LoVo (cell line): ENCODE measurements around the gene GCN1.
"Not testable (repeated sequence)": the region's sequence is repeated elsewhere in the genome, so short reads cannot be mapped to it uniquely, and the experiment has no call there.

Experiments used
- DNase-seq: peaks from one replicate; pipeline ENCODE4 v3.0.0-alpha.2; 2016; ENCODE audit warnings: low spot score

Gene GCN1

DNA sequence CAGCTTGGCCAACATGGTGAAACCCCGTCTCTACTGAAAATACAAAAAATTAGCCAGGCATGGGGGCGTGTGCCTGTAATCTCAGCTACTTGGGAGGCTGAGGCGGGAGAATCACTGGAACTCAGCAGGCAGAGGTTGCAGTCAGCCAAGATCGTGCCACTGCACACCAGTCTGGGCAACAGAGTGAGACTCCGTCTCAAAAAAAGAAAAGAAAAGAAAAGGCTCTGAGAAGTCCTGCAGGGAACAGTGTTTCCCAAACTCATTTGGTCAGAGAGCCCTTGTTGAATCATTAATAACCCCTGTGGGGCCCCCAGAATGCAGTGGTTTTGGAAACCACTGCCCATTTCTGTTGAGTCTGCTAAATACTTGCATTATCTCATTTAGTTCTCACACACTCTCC is 18.7 kb upstream of the GCN1 start:
- DNase-seq, result not testable (repeated sequence)

- no peak for DNase-seq
Observed at GRCh38 chr12:120212301-120212700, 17.8 kb upstream of the GCN1 start.

- DNase-seq, result no peak
Observed at GRCh38 chr12:120211904-120212283, 17.4 kb upstream of the GCN1 start.

DNA sequence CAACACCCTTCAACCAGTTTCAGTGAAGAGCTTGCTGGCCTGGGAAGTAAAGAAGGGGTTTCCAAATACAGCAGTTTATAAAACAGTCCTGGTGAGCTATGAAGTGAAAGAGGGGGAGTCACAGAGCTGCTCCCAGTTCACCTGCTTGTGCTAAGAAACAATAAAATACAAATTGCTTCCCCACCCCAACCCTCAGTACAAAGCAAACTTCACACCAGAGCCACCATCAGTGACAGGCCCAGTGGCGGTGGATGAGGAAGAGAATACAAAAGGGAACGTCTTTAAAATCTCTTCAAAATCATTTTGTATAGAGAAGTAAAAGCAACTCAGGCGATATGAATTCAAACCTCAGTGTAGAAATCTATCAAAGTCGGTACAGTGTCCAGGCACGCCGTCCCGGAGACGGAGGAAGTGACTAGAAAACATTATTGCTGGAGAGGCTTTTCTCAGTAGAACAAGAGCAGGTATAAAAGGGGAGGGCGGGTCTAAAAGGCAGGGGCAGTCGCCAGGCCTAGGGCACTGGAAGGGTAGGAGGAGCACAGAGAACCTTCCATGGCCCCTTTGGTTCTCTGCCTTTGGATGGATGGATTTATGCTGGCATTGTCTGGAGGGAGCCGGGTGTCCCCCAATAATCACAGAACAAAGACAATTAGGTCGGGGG is 16.9 kb upstream of the GCN1 start:
- no peak for DNase-seq

DNA sequence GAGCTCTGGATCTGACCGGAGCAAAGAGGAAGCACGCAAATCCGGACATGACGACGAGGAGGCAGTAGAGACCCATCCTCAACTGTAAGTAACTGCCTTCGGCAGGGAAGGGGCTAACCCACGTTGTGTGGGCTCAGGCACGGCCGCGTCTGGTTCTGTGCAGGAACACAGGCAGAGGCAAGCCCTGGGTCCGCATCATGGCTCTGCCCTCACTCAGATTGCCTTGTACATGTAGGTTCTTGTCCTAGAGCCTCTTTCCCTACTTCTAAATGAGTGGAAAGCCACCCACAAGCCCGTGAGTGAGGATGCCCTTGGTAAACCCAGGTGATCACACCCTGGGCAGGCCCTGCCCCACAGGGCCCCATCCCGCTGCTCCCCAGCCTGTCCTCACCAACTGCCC is 15.3 kb upstream of the GCN1 start:
- DNase-seq, result no peak

DNA sequence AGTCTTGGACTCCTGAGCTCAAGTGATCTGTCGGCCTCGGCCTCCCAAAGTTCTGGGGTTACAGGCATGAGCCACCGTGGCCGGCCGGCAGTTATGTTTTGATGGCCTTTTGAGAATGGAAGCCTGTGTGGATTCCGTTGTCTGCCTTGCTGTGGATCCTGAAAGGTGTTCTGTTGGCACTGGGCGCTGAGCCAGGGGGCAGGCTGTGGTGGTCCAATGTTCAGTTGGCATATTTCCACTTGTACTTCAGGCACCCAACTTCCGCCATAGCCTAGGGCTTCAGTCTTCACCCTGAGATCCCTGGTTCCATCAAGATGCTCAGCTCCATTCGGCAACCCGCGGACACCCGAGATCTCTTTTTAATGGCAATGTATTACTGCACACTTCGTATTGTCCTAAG is 12.7 kb upstream of the GCN1 start:
- no peak for DNase-seq

GRCh38 chr12:120206781-120207180 is 12.3 kb upstream of the GCN1 start:
- DNase-seq, result not testable (repeated sequence)

DNA sequence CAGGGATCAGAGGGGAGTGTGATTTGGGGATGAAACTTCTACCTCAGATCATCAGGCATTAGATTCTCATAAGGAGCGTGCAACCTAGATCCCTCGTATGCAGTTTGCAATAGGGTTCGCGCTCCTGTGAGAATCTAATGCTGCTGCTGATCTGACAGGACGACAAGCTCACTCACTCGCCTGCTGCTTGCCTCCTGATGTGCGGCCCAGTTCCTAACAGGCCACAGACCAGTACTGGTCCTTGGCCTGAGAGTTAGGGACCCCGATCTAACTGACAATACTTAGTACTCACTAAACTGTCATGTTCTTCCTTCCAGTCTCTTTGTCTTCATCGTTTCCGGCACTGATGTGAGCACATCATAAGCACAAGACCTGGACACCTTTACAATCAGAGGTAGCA is 11.7 kb upstream of the GCN1 start:
- DNase-seq, result no peak

DNA sequence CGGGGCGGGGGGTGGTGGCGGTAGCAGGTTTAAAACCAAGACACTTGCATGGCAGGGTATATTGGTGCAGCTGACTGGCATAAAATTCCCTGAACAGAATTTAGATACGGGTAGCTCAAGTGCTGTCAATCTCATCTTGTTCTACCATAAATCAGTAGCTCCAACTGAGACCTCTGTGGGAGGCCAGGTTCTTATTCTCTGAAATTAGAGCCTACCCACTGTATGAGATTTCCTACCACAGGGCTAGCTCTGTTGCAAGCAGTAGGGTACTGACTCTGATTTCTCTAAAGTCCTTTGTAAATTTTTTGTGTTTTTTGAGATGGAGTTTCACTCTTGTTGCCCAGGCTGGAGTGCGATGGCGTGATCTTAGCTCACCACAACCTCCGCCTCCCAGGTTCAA is 9.7 kb upstream of the GCN1 start:
- DNase-seq, result no peak

DNA sequence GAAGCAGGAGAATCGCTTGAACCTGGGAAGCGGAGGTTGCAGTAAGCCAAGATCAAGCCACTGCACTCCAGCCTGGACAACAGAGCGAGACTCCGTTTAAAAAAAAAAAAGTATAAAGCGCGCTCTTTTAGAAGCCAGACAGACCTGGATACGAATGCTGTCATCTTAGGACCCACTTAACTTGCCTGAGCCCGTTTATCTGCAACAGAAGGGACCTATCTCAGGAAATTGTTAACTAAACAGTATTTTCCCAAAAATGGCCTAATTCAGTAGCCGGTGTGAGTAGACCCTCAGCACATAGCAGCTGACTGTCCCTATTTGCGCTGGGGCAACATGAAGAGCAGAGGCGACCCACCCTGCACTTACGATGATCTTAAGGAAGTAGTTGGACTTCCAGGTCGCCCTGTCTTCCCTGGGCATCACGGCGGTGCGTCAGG is 5.9 kb upstream of the GCN1 start:
- no peak for DNase-seq

- peak; percentile 52 for DNase-seq
Observed at GRCh38 chr12:120199595-120200306, 5.2 kb upstream of the GCN1 start.

GRCh38 chr12:120199025-120199424 is 4.5 kb upstream of the GCN1 start:
- no peak for DNase-seq

DNA sequence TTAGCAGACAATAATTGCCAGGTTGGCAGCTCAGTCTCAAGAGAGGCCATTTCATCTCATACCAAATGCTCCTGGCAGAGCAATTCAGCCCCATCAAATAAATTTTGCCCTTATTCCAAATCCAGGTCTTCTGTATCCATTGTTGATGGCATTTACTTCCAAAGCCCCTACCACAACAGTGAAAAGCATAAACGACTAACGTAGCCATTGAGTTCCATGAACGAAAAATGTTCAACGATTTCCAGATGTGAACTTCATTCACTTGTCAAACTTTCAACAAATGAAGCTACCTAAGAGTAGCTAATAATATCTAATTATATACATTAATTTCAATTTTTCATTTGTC is 3.0 kb upstream of the GCN1 start:
- no peak for DNase-seq

- peak; percentile 22 for DNase-seq
Observed at GRCh38 chr12:120196817-120197541, 2.5 kb upstream of the GCN1 start.

DNA sequence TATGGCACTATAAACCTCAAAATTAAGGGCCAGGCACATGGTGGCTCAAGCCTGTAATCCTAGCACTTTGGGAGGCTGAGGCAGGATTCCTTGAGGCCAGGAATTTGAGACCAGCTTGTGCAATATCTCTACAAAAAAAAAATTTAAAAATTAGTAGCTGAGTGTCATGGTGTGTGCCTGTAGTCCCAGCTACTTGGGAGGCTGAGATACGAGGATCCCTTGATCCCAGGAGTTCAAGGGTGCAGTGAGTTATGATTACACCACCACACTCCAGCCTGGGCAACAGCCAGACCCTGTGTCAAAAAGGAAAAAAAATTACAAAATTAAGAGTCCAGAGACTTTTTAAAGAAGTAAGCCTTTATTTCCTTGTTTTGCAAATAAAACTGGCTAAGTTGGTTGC is 1.8 kb upstream of the GCN1 start:
- no peak for DNase-seq

DNA sequence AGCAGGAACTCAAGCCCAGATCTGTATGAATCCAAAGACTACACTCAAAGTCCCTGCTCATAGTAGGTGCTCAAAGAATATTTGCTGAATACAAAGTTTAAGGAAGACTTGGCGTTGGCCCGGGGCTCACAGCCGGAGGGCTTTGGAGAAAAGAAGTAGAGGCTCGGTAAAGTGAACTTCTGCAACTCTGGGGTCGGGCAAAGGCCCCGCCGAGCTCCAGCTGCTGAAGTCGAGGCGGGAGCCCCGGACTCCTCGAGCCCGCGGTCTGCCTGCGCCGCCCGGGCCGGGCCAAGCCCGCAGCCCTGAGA is 335 bp downstream of the GCN1 start:
- DNase-seq, result no peak

GRCh38 chr12:120193286-120193685 is 1.2 kb downstream of the GCN1 start:
- DNase-seq, result not testable (repeated sequence)

- DNase-seq, result no peak
Observed at GRCh38 chr12:120190985-120191480, 3.5 kb downstream of the GCN1 start.

DNA sequence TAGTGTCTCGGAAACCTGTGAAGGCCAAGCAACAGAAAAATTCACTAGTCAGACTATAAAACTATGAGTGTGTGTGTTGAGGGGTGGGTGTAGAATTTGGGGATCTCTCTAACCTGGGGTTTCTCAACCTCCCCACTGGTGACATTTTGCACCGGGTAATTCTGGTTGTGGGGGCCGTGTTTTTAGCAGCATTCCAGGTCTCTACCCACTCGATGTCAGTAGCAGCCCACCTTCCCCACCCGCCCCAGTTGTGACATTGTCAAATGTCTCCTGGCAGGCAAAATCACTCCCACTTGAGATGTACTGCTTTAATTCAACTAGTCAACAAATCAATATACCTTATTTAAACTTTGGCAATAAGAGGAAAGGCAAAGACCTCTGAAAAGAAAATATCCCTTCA is 4.1 kb downstream of the GCN1 start:
- no peak for DNase-seq

DNA sequence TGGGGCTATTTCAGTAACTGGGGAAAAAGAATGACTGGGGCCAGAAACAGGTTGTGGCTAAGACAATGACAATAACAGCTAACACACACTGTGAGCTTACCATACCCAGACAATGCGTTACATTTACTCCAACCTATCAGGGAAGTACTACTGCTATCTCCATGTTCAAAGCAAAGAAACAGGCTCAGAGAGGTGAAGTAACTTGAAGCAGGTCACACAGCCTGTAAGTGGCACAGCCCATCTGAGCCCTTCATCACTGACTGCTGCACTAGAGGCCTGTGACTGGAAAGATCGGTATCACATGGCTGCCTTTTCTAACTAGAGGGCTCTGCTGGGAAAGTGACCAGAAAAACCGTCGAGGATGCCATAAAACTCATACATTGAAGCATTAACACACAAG is 7.9 kb downstream of the GCN1 start:
- DNase-seq, result no peak

DNA sequence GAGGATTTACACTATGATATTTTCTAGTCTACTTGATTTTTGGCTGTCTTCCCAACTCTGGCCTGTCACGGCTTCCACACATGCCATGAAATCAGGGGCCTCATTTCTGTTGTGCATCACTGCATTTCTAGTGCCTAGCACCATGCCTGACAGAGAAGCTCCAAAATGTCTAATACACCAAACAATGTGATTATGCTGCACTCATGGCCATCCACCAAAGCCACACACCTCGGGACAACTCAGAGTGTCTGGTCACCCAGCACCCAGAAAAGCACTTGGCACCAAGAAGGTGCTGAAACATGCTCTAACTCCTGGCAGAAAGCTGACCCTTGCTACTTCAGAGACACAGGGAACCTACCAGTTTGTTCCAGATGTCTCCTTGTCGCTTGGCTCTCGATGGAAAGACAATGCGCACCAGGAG is 11.3 kb downstream of the GCN1 start:
- no peak for DNase-seq

- no peak for DNase-seq
Observed at GRCh38 chr12:120181991-120182631, 12.4 kb downstream of the GCN1 start.

DNA sequence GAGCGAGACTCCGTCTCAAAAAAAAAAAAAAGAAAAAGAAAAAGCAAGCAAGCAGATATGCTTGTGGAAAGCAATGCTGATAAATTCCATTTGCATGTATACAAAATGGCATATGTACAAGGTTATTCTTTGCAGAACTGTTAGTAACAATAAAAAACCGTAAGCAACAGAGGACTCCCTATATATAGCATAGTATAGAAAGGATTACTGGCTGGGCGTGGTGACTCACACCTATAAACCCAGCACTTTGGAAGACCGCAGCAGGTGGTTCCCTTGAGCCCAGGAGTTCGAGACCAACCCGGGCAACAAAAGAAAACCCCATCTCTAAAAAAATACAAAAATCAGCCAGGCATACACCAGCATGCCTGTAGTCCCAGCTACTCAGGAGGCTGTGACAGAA is 13.5 kb downstream of the GCN1 start:
- DNase-seq, result no peak
